Glutamatergic neuron (in vitro differentiated cells): ENCODE measurements around the gene MAP3K10. TPM values are rescaled to one million over a fixed set of nuclear protein-coding genes. Genes with fewer than 3 reads are reported as not detected.

Experiments
- DNase-seq: peaks from one replicate; pipeline ENCODE4 v3.0.0; 2022
- H3K27ac Mint-ChIP-seq: one replicate; pipeline ENCODE4 v1.8.0; 2020; ENCODE audit warnings: mild to moderate bottlenecking, mixed read lengths, inconsistent platforms; ENCODE audit not compliant: unreplicated experiment
- H3K27me3 Mint-ChIP-seq: one replicate; pipeline ENCODE4 v1.8.0; 2020; ENCODE audit warnings: mild to moderate bottlenecking, moderate library complexity, mixed read lengths, inconsistent platforms; ENCODE audit not compliant: unreplicated experiment
- H3K36me3 Mint-ChIP-seq: one replicate; pipeline ENCODE4 v1.8.0; 2020; ENCODE audit warnings: mild to moderate bottlenecking, mixed read lengths, inconsistent platforms; ENCODE audit not compliant: unreplicated experiment
- H3K4me1 Mint-ChIP-seq: one replicate; pipeline ENCODE4 v1.8.0; 2020; ENCODE audit warnings: mild to moderate bottlenecking, low read depth, mixed read lengths, inconsistent platforms; ENCODE audit not compliant: unreplicated experiment
- H3K4me3 Mint-ChIP-seq: one replicate; pipeline ENCODE4 v1.8.0; 2020; ENCODE audit warnings: mild to moderate bottlenecking, mixed read lengths, inconsistent platforms; ENCODE audit not compliant: unreplicated experiment
- H3K9me3 Mint-ChIP-seq: one replicate; pipeline ENCODE4 v1.8.0; 2020; ENCODE audit warnings: mild to moderate bottlenecking, moderate library complexity, mixed read lengths, inconsistent platforms; ENCODE audit not compliant: unreplicated experiment
- total RNA-seq: library from RNA; stranded (reverse); fragmentation: NEBNext Ultra II Directional; extraction: Animal tissue kit (Norgen Biotek cat#: 25700); gene quantifications from one replicate; pipeline ENCODE4 v1.2.1, GENCODE V29; 2021; ENCODE audit not compliant: unreplicated experiment
- TF ChIP-seq, protein P1 (sequence below): fragments of 200-600 bp; sonication (generic); IDR thresholded peaks from one replicate; pipeline ENCODE4 v1.5.0; 2021; ENCODE audit not compliant: partially characterized antibody, unreplicated experiment

MAP3K10 gene
- total RNA-seq, 1 donor from 2014 or later = 66.9 TPM

DNA sequence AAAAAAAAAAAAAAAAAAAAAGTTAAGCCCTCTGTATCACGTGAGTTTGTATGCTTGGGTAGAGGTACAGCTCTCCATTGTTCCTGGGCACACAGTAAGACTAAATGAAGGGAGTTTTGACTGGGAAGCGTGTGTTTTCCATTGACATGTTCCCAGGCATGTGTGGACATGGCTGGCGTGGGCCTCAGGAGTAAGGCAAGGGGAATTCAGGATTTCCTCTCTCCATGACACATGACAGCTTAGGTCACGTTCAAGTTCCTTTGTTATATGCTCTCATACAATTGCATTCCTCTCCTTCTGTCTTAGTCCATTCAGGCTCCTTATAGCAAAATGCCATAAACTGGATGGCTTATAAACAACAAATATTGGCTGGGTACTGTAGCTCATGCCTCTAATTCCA is 17.1 kb upstream of the MAP3K10 start:
- TF ChIP-seq, protein P1, sequence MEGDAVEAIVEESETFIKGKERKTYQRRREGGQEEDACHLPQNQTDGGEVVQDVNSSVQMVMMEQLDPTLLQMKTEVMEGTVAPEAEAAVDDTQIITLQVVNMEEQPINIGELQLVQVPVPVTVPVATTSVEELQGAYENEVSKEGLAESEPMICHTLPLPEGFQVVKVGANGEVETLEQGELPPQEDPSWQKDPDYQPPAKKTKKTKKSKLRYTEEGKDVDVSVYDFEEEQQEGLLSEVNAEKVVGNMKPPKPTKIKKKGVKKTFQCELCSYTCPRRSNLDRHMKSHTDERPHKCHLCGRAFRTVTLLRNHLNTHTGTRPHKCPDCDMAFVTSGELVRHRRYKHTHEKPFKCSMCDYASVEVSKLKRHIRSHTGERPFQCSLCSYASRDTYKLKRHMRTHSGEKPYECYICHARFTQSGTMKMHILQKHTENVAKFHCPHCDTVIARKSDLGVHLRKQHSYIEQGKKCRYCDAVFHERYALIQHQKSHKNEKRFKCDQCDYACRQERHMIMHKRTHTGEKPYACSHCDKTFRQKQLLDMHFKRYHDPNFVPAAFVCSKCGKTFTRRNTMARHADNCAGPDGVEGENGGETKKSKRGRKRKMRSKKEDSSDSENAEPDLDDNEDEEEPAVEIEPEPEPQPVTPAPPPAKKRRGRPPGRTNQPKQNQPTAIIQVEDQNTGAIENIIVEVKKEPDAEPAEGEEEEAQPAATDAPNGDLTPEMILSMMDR = no peak
- Mint-ChIP-seq H3K27me3 (peaks cover 6% of the 10 kb centered on the region), H3K27ac (no peak overlapping the region), H3K9me3 (peaks cover 3% of the 10 kb centered on the region), H3K4me3 (no peak overlapping the region), H3K36me3 (peaks cover 9% of the 10 kb centered on the region), H3K4me1 (peaks cover 2% of the 10 kb centered on the region)
- DNase-seq = no peak

DNA sequence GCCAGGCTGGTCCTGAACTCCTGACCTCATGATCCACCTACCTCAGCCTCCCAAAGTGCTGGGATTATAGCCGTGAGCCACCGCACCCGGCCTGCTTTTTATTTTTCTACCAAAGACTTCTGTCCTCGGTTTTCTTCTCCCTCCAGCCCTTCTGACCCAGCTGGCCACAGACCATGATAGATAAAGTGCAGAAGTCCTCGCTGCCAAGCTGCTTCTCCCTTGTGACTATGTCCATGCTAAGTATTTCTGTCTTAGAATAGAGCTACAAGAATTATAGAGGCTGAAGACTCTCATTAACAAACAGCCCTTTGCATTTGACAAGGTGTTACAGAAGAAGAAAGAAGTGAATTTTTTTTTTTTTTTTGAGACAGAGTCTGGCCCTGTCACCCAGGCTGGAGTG is 15.4 kb upstream of the MAP3K10 start:
- peaks cover 12% of the 10 kb centered on the region for H3K36me3 Mint-ChIP-seq
- peaks cover 2% of the 10 kb centered on the region for H3K9me3 Mint-ChIP-seq
- H3K4me1 Mint-ChIP-seq = peaks cover under 1% of the 10 kb centered on the region
- peaks cover 3% of the 10 kb centered on the region for H3K27me3 Mint-ChIP-seq
- no peak for DNase-seq
- H3K27ac Mint-ChIP-seq = no peak overlapping the region
- TF ChIP-seq, protein P1 = no peak
- no peak overlapping the region for H3K4me3 Mint-ChIP-seq

DNA sequence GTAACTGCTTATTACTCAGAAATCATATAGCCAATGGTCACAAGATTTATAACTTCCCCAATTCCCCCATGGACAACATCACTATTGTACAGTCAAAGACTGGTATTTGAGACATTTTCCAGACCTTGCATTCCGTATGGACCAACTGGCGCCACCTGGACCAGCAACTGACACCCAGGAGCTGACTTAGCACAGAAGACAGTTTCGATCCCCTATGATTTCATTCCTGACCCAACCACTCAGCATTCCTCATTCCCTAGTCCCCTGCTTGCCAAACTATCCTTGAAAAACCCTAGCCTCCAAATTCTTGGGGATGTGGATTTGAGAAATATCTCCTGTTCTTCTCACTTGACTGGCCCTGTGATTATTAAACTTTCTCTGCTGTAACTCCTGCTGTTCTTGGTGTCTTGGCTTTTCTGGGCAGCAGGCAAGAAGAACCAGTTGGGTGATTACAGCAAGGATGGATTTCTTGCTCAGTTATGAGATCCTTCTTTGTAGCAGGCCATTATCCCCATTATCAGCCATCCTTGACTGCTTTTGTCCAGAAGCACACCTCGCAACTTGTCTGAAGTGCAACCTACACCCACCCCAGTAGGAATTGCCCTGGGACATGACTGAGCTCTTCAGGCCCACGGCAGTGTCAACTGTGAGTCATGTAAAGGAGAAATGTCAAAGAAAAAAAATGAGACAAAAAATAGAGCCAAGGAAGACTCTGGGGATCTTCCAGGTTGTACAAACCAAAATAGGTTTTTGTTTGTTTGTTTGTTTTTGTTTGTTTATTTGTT is 13.7 kb upstream of the MAP3K10 start:
- H3K4me3 Mint-ChIP-seq = no peak overlapping the region
- H3K36me3 Mint-ChIP-seq = peaks cover 12% of the 10 kb centered on the region
- no peaks in the 10 kb centered on the region for H3K4me1 Mint-ChIP-seq
- H3K27ac Mint-ChIP-seq = no peak overlapping the region
- peaks cover 2% of the 10 kb centered on the region for H3K9me3 Mint-ChIP-seq
- DNase-seq = no peak
- TF ChIP-seq, protein P1 = no peak
- H3K27me3 Mint-ChIP-seq = peaks cover 3% of the 10 kb centered on the region

DNA sequence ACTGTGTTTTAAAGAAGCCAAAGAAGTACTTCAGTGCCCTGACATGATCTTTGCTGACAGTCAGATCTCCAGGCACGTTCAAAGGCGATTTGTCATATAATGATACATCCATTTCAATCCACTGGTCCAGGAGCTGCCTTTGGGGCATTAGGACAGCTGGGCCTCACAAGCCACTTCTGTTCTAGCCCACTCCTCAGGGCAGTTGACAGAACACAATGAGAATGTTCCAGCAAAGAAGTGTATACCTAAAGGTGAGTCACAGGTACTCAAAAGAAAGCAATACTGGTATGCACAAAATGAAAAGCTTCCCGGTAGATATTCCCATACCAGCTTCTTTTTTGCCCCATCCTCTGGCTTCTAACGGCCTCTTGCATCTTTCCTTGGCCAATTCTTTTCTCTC is 12.5 kb upstream of the MAP3K10 start:
- peaks cover 2% of the 10 kb centered on the region for H3K9me3 Mint-ChIP-seq
- no peak for DNase-seq
- H3K4me1 Mint-ChIP-seq = no peaks in the 10 kb centered on the region
- H3K36me3 Mint-ChIP-seq = peaks cover 12% of the 10 kb centered on the region
- no peak overlapping the region for H3K4me3 Mint-ChIP-seq
- H3K27ac Mint-ChIP-seq = no peak overlapping the region
- TF ChIP-seq, protein P1 = no peak
- H3K27me3 Mint-ChIP-seq = peaks cover 3% of the 10 kb centered on the region

DNA sequence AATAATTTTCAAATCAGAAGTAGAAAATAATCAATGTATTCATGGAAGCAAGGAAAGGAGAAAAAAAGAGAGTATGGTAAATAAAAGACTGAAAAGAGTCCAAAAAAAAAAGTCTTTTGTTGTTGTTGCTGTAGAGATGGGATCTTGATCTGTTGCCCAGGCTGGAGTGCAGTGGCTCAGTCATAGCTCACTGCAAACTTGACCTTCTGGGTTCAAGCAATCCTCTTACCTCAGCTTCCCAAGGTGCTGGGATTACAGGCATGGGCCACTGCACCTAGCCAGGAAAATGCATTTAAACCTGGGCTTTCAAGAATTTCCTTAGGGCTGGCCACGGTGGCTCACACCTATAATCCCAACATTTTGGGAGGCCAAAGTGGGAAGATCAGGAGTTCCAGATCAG is 7.0 kb upstream of the MAP3K10 start:
- H3K4me1 Mint-ChIP-seq = no peaks in the 10 kb centered on the region
- H3K27ac Mint-ChIP-seq = no peak overlapping the region
- no peaks in the 10 kb centered on the region for H3K27me3 Mint-ChIP-seq
- no peak for DNase-seq
- H3K36me3 Mint-ChIP-seq = peaks cover 3% of the 10 kb centered on the region
- TF ChIP-seq, protein P1 = no peak
- peaks cover 2% of the 10 kb centered on the region for H3K9me3 Mint-ChIP-seq
- H3K4me3 Mint-ChIP-seq = no peak overlapping the region
